Smooth muscle cell (in vitro differentiated cells): ENCODE data around the gene ESPNL. TPM values are rescaled to one million over a fixed set of nuclear protein-coding genes. Genes with fewer than 3 reads are reported as not detected.

Experiments used
- DNase-seq: peaks from one replicate; lab custom pipeline; 2025; ENCODE audit not compliant: unreplicated experiment; lab: John Stamatoyannopoulos, UW
- H2AFZ ChIP-seq: fragments of 200-600 bp; sonication (generic); 2 replicates; pipeline ENCODE4 v1.6.0; 2016; ENCODE audit warnings: antibody characterized with exemption, low read depth, mild to moderate bottlenecking
- H3F3A ChIP-seq: fragments of 200-600 bp; sonication (generic); 2 replicates; pipeline ENCODE4 v1.6.0; 2017; ENCODE audit warnings: antibody characterized with exemption, low read depth
- H3K27ac ChIP-seq: fragments of 200-600 bp; sonication (generic); 2 replicates; pipeline ENCODE4 v1.5.1; 2016; ENCODE audit warnings: low read depth, mild to moderate bottlenecking
- H3K27me3 ChIP-seq: fragments of 200-600 bp; sonication (generic); 2 replicates; pipeline ENCODE4 v1.6.1; 2016; ENCODE audit warnings: low read depth, mild to moderate bottlenecking
- H3K36me3 ChIP-seq: fragments of 200-600 bp; sonication (generic); 2 replicates; pipeline ENCODE4 v1.5.1; 2016; ENCODE audit warnings: low read depth
- H3K4me1 ChIP-seq: fragments of 200-600 bp; sonication (generic); 2 replicates; pipeline ENCODE4 v1.5.1; 2016; ENCODE audit warnings: low read depth
- H3K4me2 ChIP-seq: fragments of 200-600 bp; sonication (generic); 2 replicates; pipeline ENCODE4 v1.6.0; 2016; ENCODE audit warnings: mild to moderate bottlenecking
- H3K4me3 ChIP-seq: fragments of 200-600 bp; sonication (generic); 2 replicates; pipeline ENCODE4 v1.5.1; 2016; ENCODE audit warnings: mild to moderate bottlenecking
- H3K79me2 ChIP-seq: fragments of 200-600 bp; sonication (generic); 2 replicates; pipeline ENCODE4 v1.6.0; 2016; ENCODE audit warnings: low read depth, mild to moderate bottlenecking
- H3K9ac ChIP-seq: fragments of 200-600 bp; sonication (generic); 2 replicates; pipeline ENCODE4 v1.6.0; 2016; ENCODE audit warnings: low read depth
- H3K9me3 ChIP-seq: fragments of 200-600 bp; sonication (generic); replicated peaks from 2 replicates; pipeline ENCODE4 v1.5.1; 2016; ENCODE audit warnings: low read depth
- H4K20me1 ChIP-seq: fragments of 200-600 bp; sonication (generic); 2 replicates; pipeline ENCODE4 v1.6.0; 2016; ENCODE audit warnings: low read depth
- CTCF ChIP-seq: fragments of 200-600 bp; sonication (generic); IDR thresholded peaks from 2 replicates; pipeline ENCODE4 v1.5.1; 2017; ENCODE audit warnings: borderline replicate concordance, mild to moderate bottlenecking, antibody characterized with exemption; ENCODE audit not compliant: insufficient read depth, poor library complexity, severe bottlenecking
- WGBS: methylation state at CpG from one replicate; pipeline ENCODE4 v1.1.7; 2016; ENCODE audit warnings: low lambda C conversion rate; 5-methylcytosine and 5-hydroxymethylcytosine counted together
- polyA plus RNA-seq: library from polyadenylated mRNA; unstranded; fragments of >200 nt; fragmentation: Nextera tagmentation; extraction: Ambion mirVana; gene quantifications from 2 replicates; pipeline ENCODE4 v1.2.1, GENCODE V29; 2016
- total RNA-seq: library from RNA; depleted of rRNA; stranded (reverse); fragments of >200 nt; gene quantifications from 2 replicates; pipeline ENCODE4 v1.2.3, GENCODE V29; 2014

Gene ESPNL
- total and polyA plus RNA-seq, 2 experiments from 2014 or later, result 0.04 TPM; not detected in 1

DNA sequence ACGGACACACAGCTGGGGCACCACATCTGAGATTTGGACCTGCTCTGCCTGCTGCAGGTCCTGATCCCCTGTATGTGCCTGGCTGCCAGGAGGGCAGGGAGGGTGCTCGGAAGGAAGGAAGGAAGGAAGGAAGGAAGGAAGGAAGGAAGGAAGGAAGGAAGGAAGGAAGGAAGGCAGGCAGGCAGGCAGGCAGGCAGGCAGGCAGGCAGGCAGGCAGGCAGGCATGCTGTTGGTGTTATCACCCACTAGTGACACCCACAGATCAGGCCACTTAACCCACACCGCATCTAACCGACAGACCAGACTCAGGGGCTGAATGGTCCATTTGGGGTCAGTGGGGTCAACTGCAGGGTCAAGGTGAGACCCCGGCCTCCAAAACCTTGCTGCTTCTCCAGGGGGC lies 44.1 kb downstream of the ESPNL start:
- WGBS, result 87% methylated on average over 5 of the region's 5 CpGs
- H3K9me3 ChIP-seq, result no peaks in the 10 kb centered on the region
- no peaks in the 10 kb centered on the region for H4K20me1 ChIP-seq
- H3K4me3 ChIP-seq, result no peak overlapping the region
- no peak overlapping the region for H2AFZ ChIP-seq
- H3K27ac ChIP-seq, result no peak overlapping the region
- DNase-seq, result no peak
- no peak for TF ChIP-seq CTCF
- H3K9ac ChIP-seq, result no peak overlapping the region
- no peaks in the 10 kb centered on the region for H3K79me2 ChIP-seq
- H3F3A ChIP-seq, result no peaks in the 10 kb centered on the region
- H3K36me3 ChIP-seq, result no peaks in the 10 kb centered on the region
- H3K4me2 ChIP-seq, result no peak overlapping the region
- H3K27me3 ChIP-seq, result no peaks in the 10 kb centered on the region
- H3K4me1 ChIP-seq, result peaks cover 5% of the 10 kb centered on the region

GRCh38 chr2:238145046-238145445 lies 44.9 kb downstream of the ESPNL start:
- no peaks in the 10 kb centered on the region for H3K9me3 ChIP-seq
- H3K4me1 ChIP-seq, result peaks cover 5% of the 10 kb centered on the region
- no peak for DNase-seq
- no peak overlapping the region for H3K4me3 ChIP-seq
- H3F3A ChIP-seq, result no peaks in the 10 kb centered on the region
- no peak overlapping the region for H3K9ac ChIP-seq
- no peak overlapping the region for H3K4me2 ChIP-seq
- no peaks in the 10 kb centered on the region for H3K79me2 ChIP-seq
- no peaks in the 10 kb centered on the region for H3K27me3 ChIP-seq
- no peaks in the 10 kb centered on the region for H4K20me1 ChIP-seq
- WGBS, result 94% methylated on average over 12 of the region's 12 CpGs
- H2AFZ ChIP-seq, result no peak overlapping the region
- no peak for TF ChIP-seq CTCF
- H3K36me3 ChIP-seq, result no peaks in the 10 kb centered on the region
- H3K27ac ChIP-seq, result no peak overlapping the region

GRCh38 chr2:238145851-238146250 lies 45.7 kb downstream of the ESPNL start:
- no peak for TF ChIP-seq CTCF
- H3K27ac ChIP-seq, result no peak overlapping the region
- no peaks in the 10 kb centered on the region for H3K27me3 ChIP-seq
- H3K9me3 ChIP-seq, result no peaks in the 10 kb centered on the region
- H3K4me3 ChIP-seq, result no peak overlapping the region
- 90% methylated on average over 12 of the region's 12 CpGs for WGBS
- no peak overlapping the region for H2AFZ ChIP-seq
- no peak overlapping the region for H3K9ac ChIP-seq
- H3K4me2 ChIP-seq, result no peak overlapping the region
- H3K79me2 ChIP-seq, result no peaks in the 10 kb centered on the region
- H3K36me3 ChIP-seq, result no peaks in the 10 kb centered on the region
- peaks cover 5% of the 10 kb centered on the region for H3K4me1 ChIP-seq
- no peaks in the 10 kb centered on the region for H4K20me1 ChIP-seq
- no peaks in the 10 kb centered on the region for H3F3A ChIP-seq
- DNase-seq, result no peak

DNA sequence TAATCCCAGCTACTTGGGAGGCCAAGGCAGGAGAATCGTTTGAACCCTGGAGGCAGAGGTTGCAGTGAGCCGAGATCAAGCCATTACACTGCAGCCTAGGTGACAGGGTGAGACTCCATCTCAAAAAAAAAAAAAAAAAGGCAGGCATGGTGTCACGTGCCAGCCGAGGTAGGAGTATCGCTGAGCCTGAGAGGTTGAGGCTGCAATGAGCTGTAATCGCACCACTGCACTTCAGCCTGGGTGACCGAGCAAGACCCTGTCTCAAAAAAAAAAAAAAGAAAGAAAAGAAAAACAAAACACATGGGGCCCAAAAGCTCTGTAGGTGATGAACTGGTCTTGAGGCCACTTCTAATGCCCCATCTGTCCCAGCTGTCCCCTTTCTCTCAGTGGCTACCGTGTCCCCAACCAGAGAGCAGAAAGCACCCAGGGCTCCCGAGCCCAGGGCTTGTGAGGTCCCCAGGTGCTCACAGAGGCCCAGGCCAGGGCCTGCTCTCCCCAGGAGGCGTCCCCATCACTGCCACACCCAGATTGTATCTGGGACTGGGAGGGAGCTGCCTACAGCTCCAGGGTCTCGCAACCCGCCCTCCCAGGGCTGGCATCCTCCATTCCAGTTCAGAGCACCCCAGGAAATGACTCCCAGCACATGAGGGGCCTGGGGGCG lies 46.9 kb downstream of the ESPNL start:
- DNase-seq, result no peak
- Histone ChIP-seq H4K20me1 (no peaks in the 10 kb centered on the region), H3K4me1 (peaks cover 5% of the 10 kb centered on the region), H3K4me2 (no peak overlapping the region), H3K79me2 (no peaks in the 10 kb centered on the region), H3K27me3 (no peaks in the 10 kb centered on the region), H2AFZ (no peak overlapping the region), H3K4me3 (no peak overlapping the region), H3K9me3 (no peaks in the 10 kb centered on the region), H3K9ac (no peak overlapping the region), H3K36me3 (no peaks in the 10 kb centered on the region), H3F3A (no peaks in the 10 kb centered on the region), H3K27ac (no peak overlapping the region)
- 94% methylated on average over 13 of the region's 13 CpGs for WGBS
- TF ChIP-seq CTCF, result no peak
